Keratinocyte (primary cell): ENCODE results near the gene SMARCA2. TPM values are rescaled to one million over a fixed set of nuclear protein-coding genes. Genes with fewer than 3 reads are reported as not detected.

ENCODE experiments used
- DNase-seq: peaks from one replicate; pipeline ENCODE4 v3.0.0-alpha.2; 2011; ENCODE audit warnings: low read depth, missing footprints, low spot score
- FAIRE-seq: peaks from 2 replicates; lab custom pipeline; 2011; peaks lifted over from hg19 to GRCh38; lab: Jason Lieb, UNC
- H2AFZ ChIP-seq: 2 replicates; pipeline ENCODE4 v1.6.0; 2012; ENCODE audit warnings: low read length, control low read depth, inconsistent platforms; ENCODE audit not compliant: control insufficient read depth
- H3K27ac ChIP-seq: 2 replicates; pipeline ENCODE4 v1.5.1; 2011; ENCODE audit warnings: low read length; ENCODE audit not compliant: control insufficient read depth, insufficient read depth
- H3K27me3 ChIP-seq: 3 replicates; pipeline ENCODE4 v1.6.0; 2011; ENCODE audit warnings: low read length; ENCODE audit not compliant: control insufficient read depth, insufficient read depth; ENCODE audit errors: extremely low read depth
- H3K36me3 ChIP-seq, 2 experiments: 2 replicates in 1 of 2; 3 replicates in 1 of 2; pipeline ENCODE4 v1.5.1; 2011; ENCODE audit warnings: low read length in 2 of 2, mild to moderate bottlenecking in 1 of 2; ENCODE audit not compliant: control insufficient read depth in 2 of 2, insufficient read depth in 2 of 2; ENCODE audit errors: extremely low read depth in 1 of 2
- H3K4me1 ChIP-seq: 3 replicates; pipeline ENCODE4 v1.5.1; 2011; ENCODE audit warnings: low read length; ENCODE audit not compliant: control insufficient read depth, insufficient read depth; ENCODE audit errors: extremely low read depth
- H3K4me2 ChIP-seq: 3 replicates; pipeline ENCODE4 v1.6.0; 2011; ENCODE audit warnings: low read depth, low read length; ENCODE audit not compliant: control insufficient read depth, insufficient read depth; ENCODE audit errors: extremely low read depth
- H3K4me3 ChIP-seq, 3 experiments: fragments of 200-600 bp in 1 of 3; sonication (generic) in 1 of 3; 2 replicates in 2 of 3; 3 replicates in 1 of 3; pipeline ENCODE4 v1.5.1; 2011 to 2016; ENCODE audit warnings: low read length in 3 of 3, mild to moderate bottlenecking in 3 of 3, control low read depth in 2 of 3, inconsistent platforms in 1 of 3, low read depth in 1 of 3, mixed read lengths in 1 of 3, mixed run types in 1 of 3, moderate library complexity in 1 of 3; ENCODE audit not compliant: control insufficient read depth in 2 of 3, insufficient read depth in 2 of 3; ENCODE audit errors: extremely low read depth in 1 of 3
- H3K79me2 ChIP-seq: 2 replicates; pipeline ENCODE4 v1.6.0; 2012; ENCODE audit warnings: low read length; ENCODE audit not compliant: control insufficient read depth, insufficient read depth
- H3K9ac ChIP-seq: 3 replicates; pipeline ENCODE4 v1.6.0; 2011; ENCODE audit warnings: low read length; ENCODE audit not compliant: control insufficient read depth, insufficient read depth; ENCODE audit errors: extremely low read depth
- H3K9me1 ChIP-seq: 3 replicates; pipeline ENCODE4 v1.6.0; 2011; ENCODE audit warnings: low read length; ENCODE audit not compliant: control insufficient read depth, insufficient read depth; ENCODE audit errors: extremely low read depth
- H3K9me3 ChIP-seq: 2 replicates; pipeline ENCODE4 v1.5.1; 2012; ENCODE audit warnings: low read depth, low read length; ENCODE audit not compliant: control insufficient read depth
- H4K20me1 ChIP-seq: 3 replicates; pipeline ENCODE4 v1.6.0; 2011; ENCODE audit warnings: low read length; ENCODE audit not compliant: control insufficient read depth, insufficient read depth; ENCODE audit errors: extremely low read depth
- CTCF ChIP-seq, 3 experiments: IDR thresholded peaks in 1 of 3; conservative IDR thresholded peaks in 1 of 3; optimal IDR thresholded peaks in 1 of 3; 2 replicates in 2 of 3; 3 replicates in 1 of 3; pipeline versions ENCODE3 to v1.5.1; 2011; ENCODE audit warnings: low read length in 3 of 3, mild to moderate bottlenecking in 3 of 3, moderate library complexity in 2 of 3, control low read depth in 1 of 3, inconsistent platforms in 1 of 3; ENCODE audit not compliant: insufficient read depth in 2 of 3; ENCODE audit errors: extremely low read depth in 1 of 3
- EZH2 ChIP-seq: IDR thresholded peaks from one replicate; pipeline ENCODE4 v1.6.1; 2012; ENCODE audit warnings: inconsistent platforms, mild to moderate bottlenecking, low read length, moderate library complexity
- dilution Hi-C: fragments of 300-500 bp; cut with MboI; formaldehyde crosslinking; loops from one replicate; pipeline ENCODE4 v1.7.0; 2020; ENCODE audit warnings: low sequenced_read_pairs; ENCODE audit not compliant: extremely low pct_ligation_motif_present
- polyA plus RNA-seq, 5 experiments: library from polyadenylated mRNA; depleted of rRNA in 3 of 5; stranded (reverse) in 3 of 5; stranded (forward) in 1 of 5; unstranded in 1 of 5; fragments of >200 nt; gene quantifications; 1 replicate in 1 of 5; 2 replicates in 3 of 5; 3 replicates in 1 of 5; pipeline versions ENCODE4 v1.2.1 to v1.2.3, GENCODE V29; 2011 to 2012; ENCODE audit warnings: missing spikeins in 2 of 5, low read depth in 1 of 5, low replicate concordance in 1 of 5

Gene SMARCA2
- polyA plus RNA-seq, 1 donor (not counting 4 experiments of a cell fraction or from before 2014, with no cell fraction given) = 39.0 TPM

- Histone ChIP-seq H2AFZ (no peak overlapping the region), H3K4me2 (no peak overlapping the region), H3K9ac (no peak overlapping the region), H3K9me1 (no peaks in the 10 kb centered on the region), H3K36me3 (peaks cover 6 to 8% of the 10 kb centered on the region in 2 experiments), H3K27me3 (no peaks in the 10 kb centered on the region), H3K4me3 (no peak overlapping the region), H3K4me1 (no peaks in the 10 kb centered on the region), H3K27ac (no peak overlapping the region), H3K79me2 (no peaks in the 10 kb centered on the region), H4K20me1 (no peaks in the 10 kb centered on the region), H3K9me3 (no peaks in the 10 kb centered on the region)
- FAIRE-seq (no peak), DNase-seq (no peak)
- dilution Hi-C loops = no loop called here
- TF ChIP-seq CTCF (optimal IDR thresholded peaks at IDR 0.05 in 1 of 3, IDR thresholded peaks at IDR 0.05 in 1 of 3, conservative IDR thresholded peaks at IDR 0.05 in 1 of 3; ENCODE audit: extremely low read depth in 1 of 3, insufficient read depth in 2 of 3, low read length in 3 of 3) = no peak
- TF ChIP-seq EZH2 = no peak
These were observed 57.7 kb downstream of the SMARCA2 start for GRCh38 chr9:2072752-2073405.

- Histone ChIP-seq H3K4me2 (no peak overlapping the region), H3K4me1 (no peaks in the 10 kb centered on the region), H3K27ac (no peak overlapping the region), H3K9me1 (no peaks in the 10 kb centered on the region), H3K79me2 (no peaks in the 10 kb centered on the region), H4K20me1 (no peaks in the 10 kb centered on the region), H3K36me3 (peaks cover 2 to 22% of the 10 kb centered on the region in 2 experiments), H3K9me3 (no peaks in the 10 kb centered on the region), H2AFZ (no peak overlapping the region), H3K9ac (no peak overlapping the region), H3K4me3 (no peak overlapping the region), H3K27me3 (no peaks in the 10 kb centered on the region)
- dilution Hi-C loops = no loop called here
- TF ChIP-seq EZH2 (no peak), CTCF (optimal IDR thresholded peaks at IDR 0.05 in 1 of 3, IDR thresholded peaks at IDR 0.05 in 1 of 3, conservative IDR thresholded peaks at IDR 0.05 in 1 of 3; ENCODE audit: extremely low read depth in 1 of 3, insufficient read depth in 2 of 3, low read length in 3 of 3) (no peak)
- DNase-seq (no peak), FAIRE-seq (no peak)
These were observed 67.6 kb downstream of the SMARCA2 start for GRCh38 chr9:2082772-2083171.
